HG02798 (cell line): ENCODE results near the gene UMODL1.

ENCODE experiments used
- ATAC-seq: cut with Tn5 transposase; IDR thresholded peaks from one replicate; pipeline ENCODE4 v1.9.1; 2021; ENCODE audit warnings: mild to moderate bottlenecking; ENCODE audit not compliant: unreplicated experiment, poor library complexity

UMODL1 gene

DNA sequence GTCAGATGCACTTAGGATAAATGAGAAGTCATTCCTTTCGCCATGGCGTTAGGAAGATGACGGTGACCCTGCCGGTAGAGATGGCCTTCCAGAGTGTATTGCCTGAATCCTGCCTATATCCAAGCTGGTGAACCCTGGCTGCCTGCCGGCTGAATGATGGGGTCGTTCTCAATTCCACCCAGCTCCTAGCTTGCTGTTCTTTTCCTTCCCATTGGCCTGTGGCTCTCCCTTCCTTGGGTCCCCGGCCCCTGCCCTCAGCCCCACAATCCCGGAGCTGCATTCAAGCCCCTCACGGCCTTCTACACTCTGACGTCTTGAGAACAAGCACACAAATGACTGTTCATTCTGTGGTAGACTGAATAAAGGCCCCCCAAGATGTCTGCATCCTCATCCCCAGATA is 32.7 kb upstream of the UMODL1 start:
- no peak for ATAC-seq

GRCh38 chr21:42038826-42039425 is 32.2 kb upstream of the UMODL1 start:
- ATAC-seq = no peak

DNA sequence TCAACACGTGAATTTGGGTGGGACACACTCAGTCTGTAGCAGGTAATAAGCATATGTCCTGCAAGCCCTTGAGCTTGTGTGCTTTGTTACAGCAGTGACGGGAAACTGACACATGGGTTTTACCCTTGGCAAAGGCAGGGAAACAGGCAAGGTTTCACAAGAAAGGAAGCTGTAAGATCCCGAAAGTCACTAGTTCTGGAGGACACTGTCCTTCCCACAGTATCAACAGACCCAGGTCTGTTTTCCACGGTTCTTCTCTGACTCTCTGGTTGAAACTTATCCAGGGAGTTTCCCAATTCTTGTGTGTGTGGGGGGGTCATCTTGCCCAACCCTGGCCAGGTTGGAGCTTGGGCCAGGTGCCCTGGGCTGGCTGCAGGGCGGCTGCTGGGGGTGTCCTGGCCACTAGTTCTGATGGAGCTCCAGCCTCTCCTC is 31.6 kb upstream of the UMODL1 start:
- no peak for ATAC-seq

DNA sequence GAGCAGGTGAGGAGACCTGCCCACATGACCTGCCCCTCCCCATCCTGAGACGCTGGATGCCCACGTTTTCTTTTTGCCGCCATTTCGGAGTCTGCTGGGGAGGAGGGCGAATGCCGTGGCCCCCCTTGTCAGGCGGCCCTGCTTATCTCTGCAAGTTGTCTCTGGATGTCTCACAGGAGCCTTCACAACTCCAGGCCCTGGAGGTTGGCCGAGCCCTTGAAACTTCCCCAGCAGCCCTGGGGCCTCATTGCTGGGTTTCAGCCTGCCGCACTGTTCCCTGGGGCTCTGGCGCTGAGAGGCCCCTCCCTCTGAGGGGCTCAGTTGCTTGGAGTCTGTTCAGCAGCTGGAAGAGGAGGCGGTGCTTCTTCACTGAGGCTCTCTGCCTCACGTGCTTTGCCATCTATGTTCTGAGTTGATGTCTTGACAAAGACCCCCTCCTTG is 31.2 kb upstream of the UMODL1 start:
- no peak for ATAC-seq

DNA sequence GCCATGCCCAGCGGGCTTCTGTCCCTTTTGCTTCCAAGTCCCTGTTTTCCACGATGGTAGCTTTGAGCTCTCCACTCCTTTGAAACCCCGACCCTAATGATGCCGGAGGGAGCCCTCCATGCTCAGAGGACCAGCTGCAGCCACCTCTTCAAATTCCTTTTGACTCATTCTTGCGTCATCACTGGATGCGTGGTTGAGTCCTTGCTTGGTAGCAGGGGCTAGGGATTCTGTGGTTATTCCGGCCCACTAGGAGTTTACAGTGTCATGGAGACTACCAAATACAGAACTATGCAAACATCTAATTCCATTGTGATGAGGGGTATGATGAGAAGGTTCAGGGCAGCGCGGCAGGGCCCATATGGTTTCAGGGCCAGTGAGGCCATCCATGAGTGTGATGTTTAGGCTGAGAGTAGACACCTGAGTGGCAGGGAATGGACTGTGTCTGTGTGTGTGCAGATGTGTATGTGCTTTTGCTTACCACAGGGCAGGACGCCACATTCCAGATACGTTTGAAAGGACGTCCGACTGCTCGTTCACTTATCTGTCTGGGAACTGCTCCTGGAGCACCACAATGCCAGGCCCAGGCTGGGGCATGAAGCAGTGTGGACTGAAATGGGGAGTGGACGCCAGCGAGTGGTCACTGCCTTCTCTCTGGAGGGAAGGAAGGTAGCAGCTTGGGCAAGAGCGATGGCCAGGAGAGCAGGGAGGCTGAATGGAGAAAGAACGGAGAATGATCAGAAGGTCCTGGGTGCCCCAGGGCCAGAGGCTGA is 30.5 kb upstream of the UMODL1 start:
- no peak for ATAC-seq

DNA sequence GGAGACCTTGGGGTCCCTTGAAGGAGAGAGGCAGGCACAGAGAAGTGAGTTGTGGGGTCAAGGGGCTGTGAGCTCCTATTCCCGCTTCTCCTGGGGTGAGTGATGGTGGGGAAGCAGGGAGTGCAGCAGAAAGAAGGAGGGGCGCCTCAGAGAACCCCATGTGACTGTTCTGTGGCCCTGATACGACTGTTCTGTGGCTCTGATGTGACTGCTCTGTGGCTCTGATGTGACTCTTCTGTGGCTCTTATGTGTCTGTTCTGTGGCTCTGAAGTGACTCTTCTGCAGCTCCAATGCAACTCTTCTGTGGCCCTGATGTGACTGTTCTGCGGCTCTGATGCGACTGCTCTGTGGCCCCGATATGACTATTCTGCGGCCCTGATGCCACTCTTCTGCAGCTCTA is 29.9 kb upstream of the UMODL1 start:
- no peak for ATAC-seq

GRCh38 chr21:42041711-42042110 is 29.4 kb upstream of the UMODL1 start:
- no peak for ATAC-seq

GRCh38 chr21:42042651-42043050 is 28.5 kb upstream of the UMODL1 start:
- no peak for ATAC-seq

DNA sequence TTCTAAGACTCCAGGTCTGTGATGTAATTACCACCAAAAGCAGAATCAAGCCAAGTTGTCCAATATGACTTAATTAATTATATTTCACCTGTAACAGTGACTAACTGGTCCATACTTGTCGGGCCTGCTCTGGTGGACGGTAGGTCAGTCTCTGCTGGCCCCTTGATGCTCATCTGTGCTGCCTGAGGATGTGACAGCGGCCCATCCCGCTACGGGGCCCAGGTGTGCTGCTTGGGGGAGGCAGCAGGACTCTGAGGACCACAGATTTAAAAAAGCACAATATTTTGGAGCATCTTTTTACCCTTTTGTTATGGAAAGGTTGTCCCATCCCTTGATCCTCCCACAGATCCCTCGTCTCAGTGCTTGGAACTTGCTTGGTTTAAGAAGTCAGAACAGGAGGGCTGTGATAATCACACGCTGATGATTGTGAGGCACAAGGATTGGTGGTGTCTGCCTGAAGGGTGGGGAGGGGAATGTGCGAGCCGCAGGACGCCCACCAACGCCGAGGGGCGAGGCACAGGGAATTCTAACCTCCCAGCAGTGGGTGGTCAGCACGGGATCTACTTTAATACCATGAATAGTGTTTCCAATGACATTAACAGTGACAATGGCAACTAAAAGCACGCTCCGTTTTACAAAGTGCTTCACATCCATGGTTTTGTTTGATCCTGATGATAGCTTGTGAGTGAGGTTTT is 27.8 kb upstream of the UMODL1 start:
- no peak for ATAC-seq

DNA sequence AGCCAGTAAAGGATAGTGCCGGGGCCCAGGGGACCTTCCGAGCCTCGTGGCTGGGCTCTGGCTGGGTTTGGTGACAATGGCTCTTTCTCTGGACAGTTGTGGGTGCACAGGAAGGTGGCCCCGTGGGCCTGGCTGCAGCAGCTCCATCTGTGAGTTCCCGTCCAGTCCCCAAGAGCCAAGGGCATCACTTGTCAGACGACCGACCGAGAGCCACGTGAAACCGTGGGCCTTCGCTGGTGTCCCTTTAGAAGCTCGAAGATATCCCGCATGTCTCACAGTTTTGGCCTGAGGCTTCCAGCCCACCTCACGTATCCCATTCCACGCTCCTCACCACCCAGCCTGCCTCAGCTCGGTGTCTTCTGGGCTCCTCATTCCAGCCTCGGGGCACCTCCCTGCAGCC is 27.2 kb upstream of the UMODL1 start:
- no peak for ATAC-seq

DNA sequence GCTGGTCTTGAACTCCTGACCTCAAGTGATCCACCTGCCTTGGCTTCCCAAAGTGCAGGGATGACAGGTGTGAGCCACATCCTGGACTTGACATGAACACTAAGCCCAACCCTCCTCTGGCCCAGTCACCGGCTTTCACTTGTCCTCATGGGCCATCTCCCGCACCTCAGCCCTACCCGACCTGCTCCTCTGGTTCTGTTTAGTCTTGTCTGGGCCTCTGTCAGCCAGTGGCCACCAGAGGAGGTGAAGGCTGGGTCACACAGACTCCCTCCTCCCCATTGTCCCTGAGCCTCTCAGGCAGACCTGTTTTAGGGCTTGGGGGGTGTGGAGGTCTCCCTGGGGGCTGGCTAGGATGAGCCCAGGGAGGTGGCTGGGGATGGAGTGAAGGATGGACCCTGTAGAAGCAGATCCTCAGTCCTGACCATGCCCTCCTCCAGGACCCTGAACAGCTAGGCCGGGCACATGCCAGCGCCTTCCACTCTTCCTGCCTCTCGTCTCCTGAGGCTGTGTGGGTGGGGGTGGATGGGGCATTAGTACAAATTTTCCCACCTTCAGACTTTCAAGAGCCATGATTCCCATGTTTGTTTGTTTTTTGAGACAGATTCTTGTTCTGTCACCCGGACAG is 26.1 kb upstream of the UMODL1 start:
- no peak for ATAC-seq

DNA sequence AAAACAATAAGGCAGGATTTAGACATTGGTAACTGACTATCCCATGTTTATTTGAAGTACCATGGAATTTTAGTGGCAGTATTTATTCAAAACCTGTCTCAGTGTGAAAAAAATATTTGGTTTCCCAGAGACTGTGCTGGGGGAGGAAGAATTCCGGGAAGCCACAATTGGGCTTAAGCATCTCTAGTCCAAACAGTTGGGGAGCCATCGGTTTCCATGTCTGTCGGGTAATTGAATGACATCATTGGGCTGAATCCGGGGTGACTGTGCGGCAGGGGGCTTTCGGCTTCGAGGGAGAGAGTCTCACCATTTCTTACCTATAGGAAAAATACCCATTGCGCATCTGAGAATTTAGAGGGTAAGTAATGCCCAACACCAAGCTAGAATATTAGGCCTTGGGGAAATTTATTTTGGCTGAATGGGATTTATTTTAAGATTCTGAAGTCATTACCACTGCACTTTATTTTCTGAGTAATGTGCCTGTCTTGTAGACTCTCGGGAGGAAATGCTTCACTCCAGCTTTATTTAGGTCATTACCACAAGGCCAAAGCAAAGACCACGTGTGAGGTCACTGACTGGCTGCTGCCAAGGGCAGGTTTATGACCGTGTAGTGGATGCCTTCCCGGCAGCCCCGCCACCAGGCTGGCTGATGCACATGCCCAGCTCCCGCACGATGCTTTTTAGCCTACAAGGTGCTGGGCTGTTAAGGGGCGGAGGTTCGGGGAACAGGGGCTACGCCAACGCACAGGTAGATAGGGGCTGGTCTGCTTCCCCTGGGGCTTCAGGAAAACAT is 23.1 kb upstream of the UMODL1 start:
- ATAC-seq = no peak

DNA sequence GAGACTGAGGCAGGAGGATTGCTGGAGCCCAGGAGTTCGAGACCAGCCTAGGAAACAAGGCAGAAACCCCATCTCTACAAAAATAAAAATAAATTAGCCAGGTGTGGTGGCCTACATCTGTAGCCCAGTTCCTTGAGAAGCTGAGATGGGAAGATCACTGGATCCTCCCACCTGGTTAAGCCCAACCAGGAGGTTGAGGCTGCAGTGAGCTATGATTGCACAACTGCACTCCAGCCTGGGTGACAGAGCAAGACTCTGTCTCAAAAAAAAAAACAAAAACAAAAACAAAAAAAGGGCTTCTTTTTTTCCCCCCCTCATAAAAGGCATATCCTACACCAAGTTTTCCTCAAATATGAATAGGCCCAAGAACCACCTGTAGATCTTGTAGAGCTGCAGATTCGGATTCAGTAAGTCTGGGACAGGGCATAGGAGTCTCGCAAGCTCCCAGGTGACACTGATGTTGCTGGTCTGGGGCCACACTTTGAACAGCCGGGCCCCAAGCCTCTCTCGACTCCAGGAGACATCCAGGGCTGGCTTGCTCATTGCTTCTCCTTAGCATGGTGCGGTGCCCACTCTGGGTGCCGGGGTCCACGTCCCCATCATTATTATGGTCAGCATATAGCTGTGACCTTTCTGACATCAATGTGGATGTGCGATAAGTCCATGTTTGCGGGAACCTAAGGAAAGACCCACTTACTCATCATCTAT is 22.1 kb upstream of the UMODL1 start:
- ATAC-seq = no peak

DNA sequence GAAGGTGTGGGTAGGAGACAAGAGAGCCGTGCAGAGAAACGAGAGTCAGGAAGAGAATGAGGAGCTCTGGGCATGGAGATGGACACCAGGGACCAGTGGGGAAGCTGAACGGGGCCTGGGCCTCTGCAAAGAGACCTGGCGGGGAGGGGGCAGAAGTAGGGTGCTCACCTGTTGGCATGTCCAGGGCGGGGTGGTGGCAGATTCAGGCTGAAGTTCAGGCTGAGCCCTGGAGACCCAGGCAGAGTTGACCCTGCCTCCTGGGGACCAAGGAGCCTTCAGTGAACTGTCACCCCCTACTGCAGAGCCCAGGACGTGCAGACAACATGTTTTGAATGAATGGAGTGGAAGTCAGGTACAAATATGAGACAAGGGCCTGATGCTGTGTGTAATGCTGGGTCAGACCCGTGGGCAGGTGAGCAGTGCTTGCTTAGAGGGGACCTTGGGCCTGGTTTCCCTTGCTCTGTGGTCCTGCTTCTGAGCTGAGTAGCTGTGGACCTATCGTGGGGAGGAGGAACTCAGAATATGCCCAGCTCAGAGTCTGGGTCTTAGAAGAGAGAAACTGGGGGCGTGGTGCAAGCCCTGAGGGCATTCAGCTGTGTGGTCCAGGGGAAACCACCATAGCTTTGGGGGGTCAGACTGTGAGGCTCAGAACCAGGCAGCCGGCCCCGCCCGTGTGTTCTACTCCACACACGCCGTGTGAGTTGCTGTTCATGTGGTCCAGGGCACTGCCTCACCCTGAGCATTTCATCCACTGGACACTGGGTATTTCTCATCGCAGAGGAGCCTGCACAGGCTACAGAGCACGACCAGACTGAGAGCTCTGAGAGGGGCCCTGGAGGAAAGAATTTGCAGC is 21.3 kb upstream of the UMODL1 start:
- ATAC-seq = no peak

DNA sequence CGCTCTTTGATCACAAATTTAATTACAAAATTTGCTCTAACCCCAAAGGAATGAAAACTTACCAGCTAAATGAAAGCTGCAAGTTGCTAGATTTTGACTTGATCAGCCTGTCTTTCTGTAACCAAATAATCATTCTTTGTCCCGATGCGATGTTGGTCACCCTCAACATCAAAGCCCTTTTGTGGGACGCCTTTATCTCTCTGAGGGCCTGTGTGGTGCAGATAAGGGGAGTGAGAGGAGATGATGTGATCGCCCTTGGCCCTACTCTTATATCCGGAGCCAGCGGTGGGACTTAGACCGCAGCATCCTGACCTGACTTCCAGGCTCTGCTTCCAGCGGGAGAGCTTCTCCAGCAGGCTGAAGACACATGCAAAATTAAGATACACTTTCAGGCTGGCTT is 19.3 kb upstream of the UMODL1 start:
- ATAC-seq = no peak

- ATAC-seq = no peak
Observed at GRCh38 chr21:42055425-42055824, 15.7 kb upstream of the UMODL1 start.

DNA sequence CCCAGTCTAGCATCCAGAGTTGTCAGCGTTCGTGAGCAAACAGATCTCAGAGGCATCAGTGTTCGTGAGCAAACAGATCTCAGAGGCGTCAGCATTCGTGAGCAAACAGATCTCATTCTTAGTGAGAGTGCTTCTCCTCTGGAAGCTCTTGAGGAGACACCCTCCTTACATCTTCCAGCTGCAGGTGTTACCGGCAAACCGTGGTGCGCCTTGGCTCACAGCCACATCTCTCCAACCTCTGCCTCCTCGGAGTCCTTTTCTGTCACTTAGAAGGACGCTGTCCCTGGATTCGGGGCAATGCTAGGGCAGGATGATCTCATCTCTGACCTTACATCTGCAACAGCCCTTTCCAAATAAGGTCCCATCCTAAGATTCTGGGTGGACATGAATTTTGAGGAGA is 14.6 kb upstream of the UMODL1 start:
- ATAC-seq = no peak

- ATAC-seq = no peak
Observed at GRCh38 chr21:42056996-42057689, 14.0 kb upstream of the UMODL1 start.
